ENCODE results near the gene CAND2.

DNA sequence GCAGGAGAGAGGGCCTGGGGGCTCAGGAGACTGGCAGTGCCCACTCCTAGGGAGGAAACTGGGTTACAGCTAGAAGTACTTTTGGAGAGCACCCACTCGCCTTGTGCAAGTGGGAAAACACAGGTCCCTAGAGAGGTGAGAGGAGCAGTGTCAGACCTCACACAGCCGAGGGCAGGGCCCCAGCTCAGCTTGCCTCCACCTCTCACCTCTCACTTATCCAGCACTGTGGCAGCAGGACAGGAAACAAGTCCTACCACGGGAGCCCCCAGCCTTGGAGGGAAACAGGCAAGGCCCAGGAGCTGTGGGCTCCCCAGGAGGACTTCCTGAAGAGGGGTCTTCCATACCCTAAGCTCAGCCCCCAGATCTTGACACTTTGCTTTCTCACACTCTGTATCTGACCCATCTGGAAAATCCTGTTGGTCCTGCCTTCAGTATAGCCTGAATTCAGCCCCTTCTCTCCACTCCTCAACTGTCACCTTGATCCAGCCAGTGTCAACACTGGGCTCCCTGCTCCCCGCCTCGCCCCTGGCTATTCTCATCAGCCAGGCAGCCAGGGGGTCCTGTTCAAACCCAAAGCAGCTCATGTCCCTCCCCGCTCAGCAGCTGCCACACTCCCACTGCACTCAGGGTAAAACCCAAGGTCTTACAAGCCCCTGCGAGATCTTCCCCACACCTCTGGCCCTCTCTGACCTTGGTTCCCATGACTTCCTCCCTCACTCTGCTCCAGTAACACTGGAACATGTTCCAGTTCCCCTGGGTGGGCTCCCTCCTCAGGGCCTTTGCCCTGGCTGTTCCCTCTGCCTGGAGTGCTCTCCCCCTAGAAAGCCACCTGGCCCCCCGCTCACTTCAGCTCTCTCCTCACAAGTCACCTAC lies 36.6 kb upstream of the CAND2 start:
- TF ChIP-seq EZH2 (IDR thresholded peaks at IDR 0.05; ENCODE audit: borderline replicate concordance, low read length) (no peak), CTCF (IDR thresholded peaks at IDR 0.05; ENCODE audit: low read length) (no peak)

Measured in OCI-LY1 (cell line).